Activated CD8-positive, alpha-beta memory T cell treated with anti-CD3 and anti-CD28 coated beads for 1 hour (primary cell): ENCODE measurements around the gene OR51S1.
"Not testable (repeated sequence)": the region's sequence is repeated elsewhere in the genome, so short reads cannot be mapped to it uniquely, and the experiment has no call there.

Experiments used
- DNase-seq, 2 donors: peaks; one replicate each; pipeline ENCODE4 v3.0.0-alpha.2; 2020; ENCODE audit warnings: low read depth in 1 of 2; ENCODE audit errors: extremely low read depth in 1 of 2

The OR51S1 gene

DNA sequence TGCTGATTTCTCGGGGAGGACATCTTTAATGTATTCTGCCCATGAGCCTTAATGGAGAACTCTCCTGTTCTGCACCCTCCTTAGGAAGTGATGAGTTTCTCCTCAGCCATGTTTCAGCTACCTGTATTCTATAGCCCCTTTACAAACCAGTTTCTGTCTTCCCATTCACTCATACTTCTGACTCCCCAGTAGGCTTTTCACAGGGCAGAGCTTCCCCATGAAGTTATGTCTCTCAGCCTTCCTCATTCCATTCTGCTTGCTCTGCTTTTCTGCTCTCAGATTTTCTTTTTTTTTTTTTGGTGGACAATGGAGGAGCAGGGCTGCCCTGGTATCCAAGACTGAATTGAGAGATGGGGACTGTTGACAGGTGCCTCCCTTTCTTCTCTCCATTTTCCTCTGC, 40.5 kb downstream of the OR51S1 start:
- no peak for DNase-seq

DNA sequence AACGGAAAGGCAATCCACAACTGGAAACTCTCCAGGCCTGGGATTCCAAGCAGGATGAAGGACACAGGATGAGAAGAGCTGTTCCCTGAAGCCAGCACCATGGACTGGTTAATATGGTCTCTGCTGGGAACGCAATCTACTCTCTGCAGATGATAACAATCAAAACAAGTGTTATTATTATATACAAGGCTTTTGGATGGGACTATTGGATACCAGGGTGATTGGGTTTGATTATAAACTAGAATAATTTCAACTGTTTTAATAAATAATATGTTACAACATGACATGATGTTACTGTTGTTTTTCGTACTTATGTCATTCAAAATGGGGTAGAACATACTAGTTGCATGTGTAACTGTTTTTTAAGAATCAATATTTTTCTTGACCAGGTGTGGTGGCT, 44.7 kb downstream of the OR51S1 start, which contains the start of gene OR52R1:
Gene OR52R1, minus strand, starts transcription at position 101 of the 400 bp plus-strand sequence. Its CDS starts 0 bp downstream, at position 101.
- DNase-seq, result no peak

DNA sequence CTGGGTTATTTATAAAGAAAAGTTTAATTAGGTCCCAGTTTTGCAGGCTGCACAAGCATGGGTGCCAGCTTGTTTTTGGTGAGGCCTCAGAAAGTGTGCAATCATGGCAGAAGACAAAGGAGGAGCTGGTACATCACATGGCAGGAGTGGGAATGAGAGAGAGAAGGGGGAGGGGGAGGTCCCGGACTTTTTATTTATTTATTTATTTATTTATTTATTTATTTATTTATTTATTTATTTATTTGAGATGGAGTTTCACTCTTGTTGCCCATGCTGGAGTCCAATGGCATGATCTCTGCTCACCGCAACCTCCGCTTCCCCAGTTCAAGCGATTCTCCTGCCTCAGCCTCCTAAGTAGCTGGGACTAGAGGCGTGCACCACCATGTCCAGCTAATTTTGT, 47.7 kb downstream of the OR51S1 start:
- DNase-seq, result not testable (repeated sequence)

DNA sequence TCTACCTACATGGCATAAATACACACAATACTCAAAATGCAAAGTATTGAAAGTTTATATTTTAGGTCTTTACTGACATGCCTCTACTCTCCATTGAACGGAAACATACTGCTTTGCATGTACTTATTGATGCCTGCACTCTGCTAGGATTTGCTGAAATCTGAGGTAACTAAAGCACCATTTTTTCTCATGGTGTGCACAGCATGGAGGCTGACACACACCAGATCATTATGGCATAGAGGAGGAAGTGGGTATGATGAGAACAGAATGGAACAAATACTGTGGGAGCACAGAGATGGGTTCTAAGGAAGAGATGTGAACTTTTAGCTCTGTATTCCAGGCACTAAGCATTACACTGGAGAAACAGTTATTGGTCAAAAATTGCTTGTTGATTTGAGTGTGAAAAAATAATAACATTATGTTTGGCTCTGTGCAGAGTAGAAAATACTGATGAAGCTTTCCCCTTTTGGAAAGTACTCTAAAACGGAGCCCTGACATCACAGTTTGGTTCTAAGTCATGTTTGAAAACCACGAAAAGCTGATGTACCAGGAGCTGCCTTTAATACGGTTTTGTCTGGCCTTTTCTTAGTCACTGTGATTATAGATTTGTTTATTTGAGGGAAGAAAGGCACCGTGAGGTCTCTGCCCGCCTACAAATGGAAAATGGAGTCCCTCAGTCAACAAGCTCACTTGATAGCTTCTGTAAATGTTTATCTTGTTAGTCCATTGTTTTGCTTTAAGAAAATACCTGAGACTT, 50.4 kb downstream of the OR51S1 start:
- DNase-seq, result no peak
